BLaER1 treated with 17β-estradiol and CSF1 and Interleukin-3, amounts not matched to agents 10 nM and 100 nM (cell line): Measurements from ENCODE around the gene PSMA7.
A peak's percentile ranks its signal among the peaks of the same experiment; 100 is the strongest.

Source experiments
- H3K27ac ChIP-seq, 11 experiments: shearing (Covaris generic); formaldehyde crosslinking; 2 replicates each; pipeline ENCODE4 v1.8.1; 2022
- H3K27me3 ChIP-seq, 11 experiments: shearing (Covaris generic); formaldehyde crosslinking; 2 replicates each; pipeline ENCODE4 v1.8.1; 2022
- H3K36me3 ChIP-seq, 11 experiments: shearing (Covaris generic); formaldehyde crosslinking; 2 replicates each; pipeline ENCODE4 v1.8.1; 2022
- H3K4me1 ChIP-seq, 10 experiments: shearing (Covaris generic); formaldehyde crosslinking; 2 replicates each; pipeline ENCODE4 v1.8.1; 2022
- H3K4me2 ChIP-seq, 11 experiments: shearing (Covaris generic); formaldehyde crosslinking; 2 replicates each; pipeline ENCODE4 v1.8.1; 2022
- H3K4me3 ChIP-seq, 10 experiments: shearing (Covaris generic); formaldehyde crosslinking; 2 replicates each; pipeline ENCODE4 v1.8.1; 2022
- H3K9ac ChIP-seq, 11 experiments: shearing (Covaris generic); formaldehyde crosslinking; 2 replicates each; pipeline ENCODE4 v1.8.1; 2022
- H3K9me3 ChIP-seq, 11 experiments: shearing (Covaris generic); formaldehyde crosslinking; replicated peaks in 1 of 11; 2 replicates each; pipeline ENCODE4 v1.8.1; 2022
- H4K20me1 ChIP-seq, 11 experiments: shearing (Covaris generic); formaldehyde crosslinking; 2 replicates each; pipeline ENCODE4 v1.8.1; 2022
- Cebpa-rat ChIP-seq, 11 experiments: shearing (Covaris generic); IDR thresholded peaks; 2 replicates each; pipeline ENCODE4 v1.8.1; 2022

Gene PSMA7

DNA sequence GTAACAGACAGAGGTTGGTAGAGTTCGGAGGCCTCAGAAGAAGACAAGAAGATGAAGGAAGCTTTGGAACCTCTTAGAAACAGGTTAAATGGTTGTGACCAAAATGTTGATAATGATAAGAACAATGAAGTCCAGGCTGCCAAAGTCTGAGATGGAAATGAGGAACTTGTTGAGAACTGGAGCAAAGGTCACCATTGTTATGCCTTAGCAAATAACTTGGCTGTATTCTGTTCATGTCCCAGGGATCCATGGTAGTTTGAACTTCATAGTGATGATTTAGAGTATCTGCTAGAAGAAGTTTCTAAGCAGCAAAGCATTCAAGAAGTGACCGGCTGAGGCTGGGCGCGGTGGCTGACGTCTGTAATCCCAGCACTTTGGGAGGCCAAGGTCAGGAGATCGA lies 32.0 kb downstream of the PSMA7 start:
- peaks cover 91 to 100% (median 99%) of the 10 kb centered on the region in 11 experiments for H3K9me3 ChIP-seq
- H3K9ac ChIP-seq = no peak overlapping the region
- H3K27ac ChIP-seq = no peak overlapping the region
- no peak for TF ChIP-seq Cebpa-rat (IDR thresholded peaks at IDR 0.05)
- H3K4me3 ChIP-seq = no peak overlapping the region
- H3K4me1 ChIP-seq = peaks cover 0 to 4% (median 0%) of the 10 kb centered on the region in 10 experiments; a peak in 2 of 20 replicates
- no peak overlapping the region for H3K4me2 ChIP-seq
- no peaks in the 10 kb centered on the region for H4K20me1 ChIP-seq
- H3K27me3 ChIP-seq = no peaks in the 10 kb centered on the region
- H3K36me3 ChIP-seq = peaks cover 0 to 16% (median 4%) of the 10 kb centered on the region in 11 experiments; a peak in 4 of 22 replicates

DNA sequence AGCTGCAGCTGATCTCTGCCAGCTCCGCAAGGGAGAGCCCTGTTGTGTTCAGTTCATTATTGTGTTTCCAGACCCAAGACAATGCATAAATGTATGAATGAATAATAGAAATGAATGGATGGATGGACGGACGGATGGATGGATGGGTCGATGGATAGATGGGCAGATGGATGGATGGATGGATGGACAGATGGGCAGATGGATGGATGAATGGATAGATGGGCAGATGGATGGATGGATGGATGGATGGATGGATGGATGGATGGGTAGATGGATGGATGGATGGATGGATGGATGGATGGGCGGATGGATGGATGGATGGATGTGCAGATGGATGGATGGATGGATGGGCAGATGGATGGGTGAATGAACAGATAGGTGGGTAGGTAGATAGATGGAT lies 37.6 kb downstream of the PSMA7 start:
- Histone ChIP-seq H3K9ac (no peak overlapping the region), H3K27me3 (no peaks in the 10 kb centered on the region), H3K27ac (no peak overlapping the region), H4K20me1 (no peaks in the 10 kb centered on the region), H3K4me2 (no peak overlapping the region), H3K4me1 (peaks cover 0 to 5% (median 0%) of the 10 kb centered on the region in 10 experiments; a peak in 3 of 20 replicates), H3K36me3 (peaks cover 0 to 11% (median 0%) of the 10 kb centered on the region in 11 experiments; a peak in 5 of 22 replicates), H3K9me3 (peaks cover 96 to 100% (median 97%) of the 10 kb centered on the region in 11 experiments), H3K4me3 (no peak overlapping the region)
- no peak for TF ChIP-seq Cebpa-rat (IDR thresholded peaks at IDR 0.05)

DNA sequence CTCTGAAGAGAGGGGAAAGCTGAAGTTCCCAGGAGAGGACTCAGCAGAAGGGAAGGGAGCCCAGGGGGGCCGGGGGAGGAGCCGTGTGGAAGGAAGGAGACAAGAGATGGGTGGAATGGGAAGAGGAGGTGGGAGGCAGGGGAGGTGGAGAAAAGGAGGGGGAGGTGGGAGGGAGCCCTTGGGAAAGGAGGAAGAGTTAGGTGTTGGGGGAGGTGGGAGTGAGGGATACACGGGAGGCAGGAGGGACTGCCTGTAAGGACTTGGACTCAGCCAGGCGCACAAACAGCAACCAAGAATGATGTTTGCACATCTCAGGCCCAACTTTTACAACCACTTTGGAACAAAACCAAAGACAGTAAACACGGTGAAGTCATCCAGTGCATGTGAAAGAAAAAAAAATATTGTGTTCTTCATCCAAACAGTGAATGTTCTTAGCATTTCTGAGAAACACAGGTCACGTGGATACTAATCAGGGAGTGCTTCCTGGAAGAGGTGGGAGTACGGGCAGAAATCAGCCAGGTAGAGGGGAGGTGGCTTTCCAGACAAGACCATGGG lies 38.3 kb downstream of the PSMA7 start:
- no peak overlapping the region for H3K9ac ChIP-seq

DNA sequence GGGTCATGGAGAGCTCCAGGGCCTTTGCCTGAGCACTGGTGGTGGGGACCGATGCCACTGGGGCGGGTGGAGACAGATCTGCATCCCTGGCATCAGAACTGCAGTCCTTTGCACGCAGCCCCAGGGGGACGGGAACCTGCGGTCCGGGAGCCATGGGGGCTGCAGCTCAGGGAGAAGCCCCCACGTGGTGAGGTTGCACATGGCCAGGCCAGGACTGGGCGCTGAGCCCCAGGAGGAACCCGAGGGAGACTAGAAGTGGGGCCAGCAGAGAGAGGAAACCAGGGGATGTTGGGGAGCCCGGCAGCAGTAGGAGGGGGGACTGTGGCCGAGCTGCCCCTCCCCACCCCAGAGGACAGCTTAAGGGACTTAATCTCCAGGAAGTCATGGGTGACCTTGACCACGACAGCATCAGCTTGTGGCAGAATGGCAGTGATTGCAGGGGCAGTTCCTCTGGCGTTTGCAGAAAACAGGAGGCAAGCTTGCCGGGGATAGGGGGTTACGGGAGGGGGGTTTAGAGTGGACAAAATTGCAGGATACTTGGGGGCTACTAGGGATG lies 38.9 kb downstream of the PSMA7 start:
- H3K27me3 ChIP-seq = no peaks in the 10 kb centered on the region

More for the DNA sequence above, 38.3 kb downstream of the PSMA7 start:
- Histone ChIP-seq H4K20me1 (no peaks in the 10 kb centered on the region), H3K9me3 (peaks cover 97 to 100% (median 98%) of the 10 kb centered on the region in 11 experiments), H3K27me3 (no peaks in the 10 kb centered on the region), H3K4me3 (no peak overlapping the region), H3K27ac (no peak overlapping the region), H3K4me2 (no peak overlapping the region), H3K36me3 (peaks cover 0 to 11% (median 0%) of the 10 kb centered on the region in 11 experiments; a peak in 5 of 22 replicates), H3K4me1 (peaks cover 0 to 5% (median 0%) of the 10 kb centered on the region in 10 experiments; a peak in 3 of 20 replicates)
- TF ChIP-seq Cebpa-rat (IDR thresholded peaks at IDR 0.05) = no peak

DNA sequence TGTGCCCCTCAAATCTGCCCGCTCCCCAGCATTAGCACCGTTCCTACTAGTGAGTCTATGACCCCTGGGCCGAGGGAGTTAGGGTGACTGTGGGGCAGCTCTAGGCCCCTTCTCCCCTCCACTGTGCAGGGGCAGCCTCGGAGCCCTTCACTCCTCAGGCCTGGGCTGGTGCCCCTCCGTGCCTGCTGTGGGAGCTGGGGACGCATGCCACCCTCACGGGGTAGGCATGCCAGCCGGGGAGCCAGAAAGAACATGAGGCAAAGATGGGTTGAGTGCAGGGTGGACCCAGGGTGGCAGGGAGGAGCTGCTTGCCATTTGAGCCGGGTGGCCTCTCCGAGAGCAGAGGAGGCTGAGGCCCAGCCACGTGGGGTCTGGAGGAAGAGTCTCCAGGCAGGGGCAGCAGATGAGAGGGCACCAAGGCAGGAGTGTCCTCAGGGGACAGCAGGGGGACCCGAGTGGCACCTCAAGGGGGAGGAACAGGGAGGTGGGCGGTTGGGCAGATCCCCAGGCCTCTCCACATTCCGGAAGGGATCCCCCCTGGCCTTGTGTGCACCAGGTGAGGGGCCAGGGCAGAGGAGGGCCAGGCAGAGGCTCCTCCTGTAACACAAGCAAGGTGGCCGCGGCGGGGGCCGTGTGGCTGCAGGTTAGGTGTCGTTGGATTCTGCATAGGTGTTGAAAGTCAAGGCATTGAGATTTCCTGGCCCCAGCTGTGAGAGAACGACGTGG lies 39.5 kb downstream of the PSMA7 start:
- Histone ChIP-seq H3K9me3 (peaks cover 88 to 100% (median 97%) of the 10 kb centered on the region in 11 experiments), H3K36me3 (peaks cover 0 to 11% (median 0%) of the 10 kb centered on the region in 11 experiments; a peak in 5 of 22 replicates), H3K4me3 (no peak overlapping the region), H3K27me3 (no peaks in the 10 kb centered on the region), H3K9ac (no peak overlapping the region), H4K20me1 (no peaks in the 10 kb centered on the region), H3K4me2 (no peak overlapping the region), H3K27ac (no peak overlapping the region), H3K4me1 (peaks cover 0 to 5% (median 0%) of the 10 kb centered on the region in 10 experiments; a peak in 3 of 20 replicates)
- TF ChIP-seq Cebpa-rat (IDR thresholded peaks at IDR 0.05) = no peak

More for the DNA sequence above, 38.9 kb downstream of the PSMA7 start:
- Histone ChIP-seq H3K4me3 (no peak overlapping the region), H4K20me1 (no peaks in the 10 kb centered on the region), H3K9ac (no peak overlapping the region), H3K4me2 (no peak overlapping the region), H3K9me3 (peaks cover 94 to 100% (median 97%) of the 10 kb centered on the region in 11 experiments), H3K36me3 (peaks cover 0 to 11% (median 0%) of the 10 kb centered on the region in 11 experiments; a peak in 5 of 22 replicates), H3K4me1 (peaks cover 0 to 5% (median 0%) of the 10 kb centered on the region in 10 experiments; a peak in 3 of 20 replicates), H3K27ac (no peak overlapping the region)
- TF ChIP-seq Cebpa-rat (IDR thresholded peaks at IDR 0.05) = no peak

DNA sequence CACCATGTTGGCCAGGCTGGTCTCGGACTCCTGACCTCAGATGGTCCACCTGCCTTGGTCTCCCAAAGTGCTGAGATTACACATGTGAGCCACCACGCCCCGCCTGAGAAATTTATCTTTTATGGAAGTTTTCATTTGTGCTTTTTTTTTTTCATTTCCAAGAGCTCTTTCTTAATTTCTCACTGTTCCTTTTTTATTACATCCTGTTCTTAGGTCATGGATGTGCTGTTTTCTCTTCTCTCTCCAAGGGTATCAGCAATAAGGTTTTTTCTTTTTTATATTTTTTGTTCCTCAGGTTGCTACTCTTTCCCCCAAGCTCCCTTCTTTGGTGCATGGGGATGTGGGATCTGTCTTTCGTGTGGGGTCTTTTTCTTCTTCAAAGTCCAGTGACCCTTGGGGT lies 42.1 kb downstream of the PSMA7 start:
- Histone ChIP-seq H3K36me3 (peaks cover 0 to 3% (median 0%) of the 10 kb centered on the region in 11 experiments; a peak in 2 of 22 replicates), H3K9me3 (peaks cover 62 to 90% (median 73%) of the 10 kb centered on the region in 11 experiments), H3K4me2 (no peak overlapping the region), H3K27me3 (no peaks in the 10 kb centered on the region), H4K20me1 (no peaks in the 10 kb centered on the region), H3K27ac (no peak overlapping the region), H3K4me1 (peaks cover 0 to 23% (median 15%) of the 10 kb centered on the region in 10 experiments; a peak in 15 of 20 replicates), H3K4me3 (no peak overlapping the region), H3K9ac (no peak overlapping the region)
- TF ChIP-seq Cebpa-rat (IDR thresholded peaks at IDR 0.05) = no peak

DNA sequence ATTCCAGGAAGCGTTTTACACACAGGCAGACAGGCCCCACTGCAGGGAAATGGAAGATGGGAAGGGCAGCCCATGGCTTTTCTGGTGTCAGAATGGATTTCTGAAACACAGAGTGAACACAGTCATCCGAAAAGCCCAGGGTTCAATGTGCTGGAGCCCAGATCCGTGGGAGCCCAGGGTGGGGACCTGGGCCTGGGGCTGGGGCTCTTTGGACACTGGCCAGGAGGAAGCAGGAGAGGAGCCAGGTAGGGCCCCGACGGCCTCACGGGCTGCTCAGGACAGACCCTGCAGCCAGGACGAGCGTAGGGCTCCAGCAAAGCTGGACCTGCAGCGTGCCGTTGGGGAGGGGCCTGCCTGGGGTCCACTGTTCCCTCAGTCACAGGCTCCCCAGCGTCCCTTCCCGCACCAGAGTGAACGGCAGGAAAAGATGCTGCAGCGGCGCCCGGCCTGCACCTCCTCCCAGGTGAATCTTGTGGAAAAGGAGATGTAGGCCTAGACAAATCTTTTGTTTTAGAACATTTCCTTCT lies 45.2 kb downstream of the PSMA7 start:
- Histone ChIP-seq H3K27ac (no peak overlapping the region), H3K9ac (no peak overlapping the region), H3K36me3 (peaks cover 0 to 3% (median 0%) of the 10 kb centered on the region in 11 experiments; a peak in 2 of 22 replicates), H3K4me3 (no peak overlapping the region), H3K9me3 (peaks cover 39 to 84% (median 55%) of the 10 kb centered on the region in 11 experiments), H4K20me1 (no peaks in the 10 kb centered on the region), H3K4me1 (peaks cover 0 to 23% (median 15%) of the 10 kb centered on the region in 10 experiments; a peak in 15 of 20 replicates), H3K4me2 (peak overlapping the region in 7 of 11 experiments; percentile 10 to 72 (median 51); a peak in 7 of 22 replicates), H3K27me3 (no peaks in the 10 kb centered on the region)
- no peak for TF ChIP-seq Cebpa-rat (IDR thresholded peaks at IDR 0.05)

DNA sequence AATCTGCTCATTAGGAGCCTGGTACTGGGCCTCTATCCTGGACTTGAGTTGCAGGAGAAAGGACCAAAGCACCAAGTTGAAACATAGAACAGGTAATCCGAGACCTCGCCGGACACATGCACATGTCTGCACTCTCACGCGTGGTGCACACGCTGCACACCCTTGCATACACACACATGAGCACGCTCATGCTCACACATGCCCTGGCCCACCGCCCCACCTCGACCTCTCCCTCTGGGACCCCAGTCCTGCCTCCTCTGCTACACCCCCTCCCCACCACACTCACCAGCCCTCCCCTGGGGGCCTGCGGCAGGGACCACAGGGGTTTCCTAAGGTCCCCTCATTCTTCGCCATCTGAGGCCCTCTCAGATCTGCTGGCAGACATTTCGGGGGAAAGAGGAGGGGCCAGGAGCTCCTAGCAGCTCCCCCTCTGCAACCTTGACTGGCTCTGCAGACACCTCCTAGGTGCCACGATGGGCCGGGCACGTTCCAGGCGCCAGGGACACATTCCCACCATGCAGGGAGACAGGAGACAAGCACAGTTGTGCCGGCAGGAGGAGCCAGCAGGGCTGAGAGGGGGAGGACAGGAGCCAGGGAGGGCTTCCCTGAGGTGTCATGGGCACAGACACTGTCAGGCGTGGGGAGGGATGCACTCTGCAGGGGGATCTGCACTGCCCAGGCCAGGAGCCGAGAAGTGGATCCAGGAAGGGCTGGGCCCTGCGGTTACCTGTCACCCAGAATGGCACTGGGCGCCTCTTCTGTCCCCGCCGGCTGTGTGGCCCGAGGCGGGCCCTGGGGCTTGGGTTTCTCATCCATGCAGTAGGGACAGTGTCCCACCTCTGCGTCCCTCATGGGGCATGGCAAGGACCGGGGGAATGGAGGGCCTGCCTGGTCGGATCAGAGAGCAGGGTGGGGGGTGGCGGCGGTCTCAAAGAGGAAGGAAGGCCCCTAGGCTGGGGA lies 46.5 kb downstream of the PSMA7 start:
- Histone ChIP-seq H3K4me2 (peak overlapping the region in 8 of 11 experiments; percentile 39 to 72 (median 60); a peak in 17 of 22 replicates), H3K9ac (0 out of 22 replicates have a peak overlapping the region, but pooled peaks of 2 of the 11 experiments have one; percentile 3 to 18), H3K4me3 (no peak overlapping the region), H3K27me3 (no peaks in the 10 kb centered on the region), H3K36me3 (peaks cover 0 to under 1% (median 0%) of the 10 kb centered on the region in 11 experiments; a peak in 2 of 22 replicates), H3K27ac (no peak overlapping the region), H4K20me1 (no peaks in the 10 kb centered on the region), H3K9me3 (peaks cover 34 to 84% (median 53%) of the 10 kb centered on the region in 11 experiments), H3K4me1 (peaks cover 0 to 19% (median 14%) of the 10 kb centered on the region in 10 experiments; a peak in 14 of 20 replicates)
- no peak for TF ChIP-seq Cebpa-rat (IDR thresholded peaks at IDR 0.05)
